Effector memory CD4-positive, alpha-beta T cell (primary cell): ENCODE measurements around the gene RGS7.

Experiments used
- DNase-seq, 3 donors: peaks; one replicate each; pipeline ENCODE4 v3.0.0-alpha.2; 2020
- H3K27ac ChIP-seq: 2 replicates; pipeline ENCODE4 v1.7.0; 2013; ENCODE audit warnings: mild to moderate bottlenecking, low read length, moderate library complexity; ENCODE audit not compliant: insufficient read depth, poor library complexity, severe bottlenecking
- H3K27me3 ChIP-seq: replicated peaks from 2 replicates; pipeline ENCODE4 v1.7.0; 2013; ENCODE audit warnings: mild to moderate bottlenecking, low read length; ENCODE audit not compliant: insufficient read depth, control insufficient read depth, poor library complexity, severe bottlenecking
- H3K36me3 ChIP-seq: 2 replicates; pipeline ENCODE4 v1.7.0; 2013; ENCODE audit warnings: mild to moderate bottlenecking, low read length, moderate library complexity; ENCODE audit not compliant: control insufficient read depth, insufficient read depth
- H3K4me1 ChIP-seq: 2 replicates; pipeline ENCODE4 v1.7.0; 2013; ENCODE audit warnings: low read length, mild to moderate bottlenecking; ENCODE audit not compliant: control insufficient read depth, insufficient read depth, poor library complexity, severe bottlenecking
- H3K4me3 ChIP-seq: 2 replicates; pipeline ENCODE4 v1.7.0; 2013; ENCODE audit warnings: low read length, low read depth, mild to moderate bottlenecking; ENCODE audit not compliant: insufficient read depth, poor library complexity, severe bottlenecking
- H3K9me3 ChIP-seq: 2 replicates; pipeline ENCODE4 v1.7.0; 2013; ENCODE audit warnings: mild to moderate bottlenecking, low read length, moderate library complexity; ENCODE audit not compliant: control insufficient read depth

Gene RGS7

DNA sequence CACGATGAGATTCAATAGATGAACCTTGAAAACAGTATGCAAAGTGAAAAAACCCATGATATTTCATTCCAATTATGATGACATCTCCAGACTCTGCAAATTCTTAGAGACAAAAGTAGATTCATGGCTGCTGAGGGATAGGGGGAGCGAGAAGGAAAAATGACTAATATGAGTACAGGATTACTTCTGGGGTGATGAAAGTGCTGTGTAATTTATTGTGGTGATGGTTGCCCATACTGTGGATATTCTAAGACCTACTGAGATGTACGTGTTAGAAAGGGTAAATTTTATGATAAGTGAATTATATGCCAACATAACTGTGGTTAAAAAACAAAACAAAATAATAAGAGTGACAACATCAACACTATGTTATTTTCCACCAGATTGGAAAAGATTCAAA lies 18.9 kb upstream of the RGS7 start:
- Histone ChIP-seq H3K27ac (no peak overlapping the region), H3K27me3 (no peaks in the 10 kb centered on the region), H3K4me1 (no peaks in the 10 kb centered on the region), H3K9me3 (no peaks in the 10 kb centered on the region), H3K36me3 (no peaks in the 10 kb centered on the region), H3K4me3 (no peak overlapping the region)
- DNase-seq, result no peak

DNA sequence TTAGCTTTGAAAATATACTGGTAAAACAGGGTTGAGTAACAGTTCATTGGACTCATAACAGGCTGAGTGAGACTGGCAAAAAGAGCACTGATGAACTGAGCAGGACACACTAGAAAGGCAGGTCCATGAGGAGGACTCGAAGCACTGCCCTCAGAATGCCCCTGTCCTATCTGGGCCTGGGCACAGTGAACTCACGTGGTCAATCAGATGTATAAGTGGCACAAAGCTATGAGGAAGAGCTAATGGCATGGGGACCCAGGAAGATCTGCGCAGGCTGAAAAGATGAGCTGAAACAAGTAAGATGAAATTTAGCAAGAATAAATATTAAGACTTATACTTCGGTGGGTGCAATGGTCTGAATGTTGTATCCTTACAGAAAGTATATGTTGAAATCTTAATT lies 9.2 kb upstream of the RGS7 start:
- H3K36me3 ChIP-seq, result no peaks in the 10 kb centered on the region
- no peak for DNase-seq
- no peaks in the 10 kb centered on the region for H3K9me3 ChIP-seq
- no peaks in the 10 kb centered on the region for H3K4me1 ChIP-seq
- no peaks in the 10 kb centered on the region for H3K27me3 ChIP-seq
- no peak overlapping the region for H3K4me3 ChIP-seq
- H3K27ac ChIP-seq, result no peak overlapping the region

DNA sequence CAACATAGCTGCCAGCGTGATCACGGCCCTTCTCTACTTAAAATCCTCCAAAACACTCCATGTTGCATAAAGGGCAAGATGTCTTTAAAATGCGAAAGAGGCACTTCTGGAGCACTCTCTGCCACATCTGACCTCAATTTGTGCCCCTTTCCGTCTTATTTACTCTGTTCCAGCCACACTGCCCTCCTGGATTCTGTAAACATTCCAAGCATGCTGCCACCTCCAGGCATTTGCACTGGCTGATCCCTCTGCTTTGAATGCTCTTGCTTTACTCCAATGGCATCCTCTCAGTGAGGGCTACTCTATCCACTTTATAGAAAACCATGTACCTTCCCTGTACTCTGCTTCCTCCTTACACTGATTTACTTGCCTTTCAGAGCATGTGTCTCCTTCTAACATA lies 5.3 kb upstream of the RGS7 start:
- Histone ChIP-seq H3K4me3 (no peak overlapping the region), H3K27ac (no peak overlapping the region), H3K27me3 (peaks cover 7% of the 10 kb centered on the region), H3K9me3 (no peaks in the 10 kb centered on the region), H3K4me1 (no peaks in the 10 kb centered on the region), H3K36me3 (no peaks in the 10 kb centered on the region)
- DNase-seq, result no peak

DNA sequence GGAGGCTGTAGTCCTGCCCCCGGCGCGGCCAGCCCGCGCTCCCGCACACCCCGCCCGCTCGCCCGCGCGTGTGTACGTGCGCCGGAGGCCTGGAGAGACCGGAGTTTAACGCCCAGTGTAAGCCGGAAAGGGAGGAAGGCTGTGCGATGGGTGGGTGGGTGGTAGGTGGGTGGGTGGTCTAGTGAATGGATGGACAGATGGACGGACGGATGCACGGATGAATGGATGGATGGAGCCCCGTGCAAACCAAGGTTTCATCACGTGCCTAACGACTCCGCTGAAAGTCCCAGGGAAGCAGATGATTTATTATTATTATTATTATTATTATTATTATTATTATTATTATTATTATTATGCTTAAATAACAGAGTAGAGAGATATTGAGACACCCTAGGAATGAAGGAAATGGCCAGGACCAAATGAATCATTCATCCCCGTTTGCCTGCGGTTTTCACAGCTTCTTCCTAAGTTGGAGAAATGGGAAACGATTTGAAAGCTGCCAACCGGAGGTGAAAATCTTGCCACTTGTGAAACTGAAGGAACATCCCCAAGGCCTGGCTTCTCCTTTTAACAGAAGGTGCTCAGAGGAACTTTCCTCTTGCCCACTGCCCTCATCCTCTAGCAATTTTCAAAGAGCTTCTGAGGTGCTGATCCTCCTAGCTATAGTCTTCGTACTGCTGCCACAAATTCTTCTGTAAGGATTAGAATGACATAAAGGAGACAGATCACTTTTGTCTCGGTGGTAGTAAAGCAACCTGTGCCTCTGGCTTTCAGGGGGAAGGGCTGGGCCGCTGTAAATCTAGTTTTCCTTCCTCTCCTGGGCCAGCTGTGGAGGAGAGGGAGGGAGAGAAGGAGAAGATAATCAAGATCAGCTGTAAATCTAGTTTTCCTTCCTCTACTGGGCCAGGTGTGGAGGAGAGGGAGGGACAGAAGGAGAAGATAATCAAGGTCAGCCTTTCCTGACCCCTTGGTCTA lies 648 bp upstream of the RGS7 start:
- Histone ChIP-seq H3K9me3 (no peaks in the 10 kb centered on the region), H3K27me3 (peaks cover 7% of the 10 kb centered on the region), H3K27ac (no peak overlapping the region), H3K4me1 (no peaks in the 10 kb centered on the region), H3K4me3 (no peak overlapping the region), H3K36me3 (no peaks in the 10 kb centered on the region)
- no peak for DNase-seq

DNA sequence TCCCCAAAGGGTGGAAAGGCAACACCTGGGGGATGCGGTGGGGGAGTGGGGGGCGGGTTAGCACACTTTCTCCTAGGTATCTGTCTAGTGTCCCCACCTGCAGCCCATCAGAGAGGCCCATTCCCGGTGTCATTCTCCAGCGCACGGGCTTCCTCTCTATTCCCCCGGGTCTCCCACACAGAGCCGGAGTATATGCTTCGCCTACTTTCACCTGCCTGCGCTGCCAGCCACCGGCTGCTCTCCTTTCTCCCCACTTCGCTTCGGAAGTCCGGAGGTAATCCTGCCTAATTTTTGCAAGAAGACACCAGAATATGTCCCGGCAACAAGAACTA lies 852 bp downstream of the RGS7 start:
- H3K4me3 ChIP-seq, result no peak overlapping the region
- H3K36me3 ChIP-seq, result no peaks in the 10 kb centered on the region
- no peak for DNase-seq
- no peak overlapping the region for H3K27ac ChIP-seq
- no peaks in the 10 kb centered on the region for H3K4me1 ChIP-seq
- peaks cover 7% of the 10 kb centered on the region for H3K27me3 ChIP-seq
- H3K9me3 ChIP-seq, result no peaks in the 10 kb centered on the region

DNA sequence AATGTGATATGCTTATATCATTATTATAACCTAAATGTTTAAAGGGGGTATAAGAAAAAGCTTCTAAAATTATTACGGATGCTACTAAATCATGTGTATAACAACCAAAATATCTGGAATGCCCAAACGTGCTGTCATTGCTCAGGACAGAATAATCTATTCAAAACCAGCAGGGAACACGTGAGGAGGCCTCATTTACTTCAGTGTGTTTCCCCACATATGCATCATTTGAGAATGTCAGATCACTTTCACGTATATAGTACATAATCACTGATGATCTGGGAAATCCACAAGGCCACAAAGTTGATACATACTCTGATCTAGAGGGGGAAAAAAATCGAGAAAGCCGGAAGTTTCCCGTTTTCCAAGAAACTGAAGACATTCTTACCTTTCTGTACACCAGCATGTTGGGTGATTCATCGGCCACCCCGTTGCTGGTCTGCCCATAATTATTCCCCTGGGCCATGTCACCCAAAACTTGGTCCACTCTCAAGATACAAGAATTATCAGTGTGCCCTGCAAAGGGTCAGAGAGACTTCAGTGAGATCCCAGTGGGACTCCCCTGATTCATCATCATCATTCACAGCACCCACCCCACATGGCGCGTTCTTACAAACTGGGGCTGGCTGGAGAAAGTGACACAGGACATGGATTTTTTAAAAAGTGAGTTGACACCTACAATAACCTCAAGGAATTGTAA lies 1.5 kb downstream of the RGS7 start:
- Histone ChIP-seq H3K4me1 (no peaks in the 10 kb centered on the region), H3K4me3 (no peak overlapping the region), H3K27me3 (peaks cover 7% of the 10 kb centered on the region), H3K27ac (no peak overlapping the region), H3K9me3 (no peaks in the 10 kb centered on the region), H3K36me3 (no peaks in the 10 kb centered on the region)
- no peak for DNase-seq

DNA sequence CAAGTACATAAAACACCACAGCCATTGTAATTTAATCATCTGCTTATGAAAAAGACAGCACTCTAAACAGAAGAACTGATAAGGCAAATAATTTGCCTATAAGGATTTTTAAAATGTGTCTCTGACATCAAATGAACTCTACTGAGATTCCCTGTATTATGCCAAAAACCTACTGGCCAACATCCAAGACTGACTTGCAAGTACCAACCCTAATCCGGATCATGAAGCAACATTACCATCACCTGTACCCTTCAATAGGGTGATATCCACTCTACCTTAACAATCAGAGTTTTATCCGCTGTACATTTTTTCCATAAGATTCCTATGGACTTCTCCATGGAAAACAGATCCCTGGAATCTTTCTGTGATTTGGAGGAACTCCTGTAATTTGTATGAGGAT lies 4.6 kb downstream of the RGS7 start:
- H3K9me3 ChIP-seq, result no peaks in the 10 kb centered on the region
- no peaks in the 10 kb centered on the region for H3K36me3 ChIP-seq
- no peak overlapping the region for H3K4me3 ChIP-seq
- no peak overlapping the region for H3K27ac ChIP-seq
- DNase-seq, result no peak
- no peaks in the 10 kb centered on the region for H3K4me1 ChIP-seq
- H3K27me3 ChIP-seq, result no peaks in the 10 kb centered on the region

DNA sequence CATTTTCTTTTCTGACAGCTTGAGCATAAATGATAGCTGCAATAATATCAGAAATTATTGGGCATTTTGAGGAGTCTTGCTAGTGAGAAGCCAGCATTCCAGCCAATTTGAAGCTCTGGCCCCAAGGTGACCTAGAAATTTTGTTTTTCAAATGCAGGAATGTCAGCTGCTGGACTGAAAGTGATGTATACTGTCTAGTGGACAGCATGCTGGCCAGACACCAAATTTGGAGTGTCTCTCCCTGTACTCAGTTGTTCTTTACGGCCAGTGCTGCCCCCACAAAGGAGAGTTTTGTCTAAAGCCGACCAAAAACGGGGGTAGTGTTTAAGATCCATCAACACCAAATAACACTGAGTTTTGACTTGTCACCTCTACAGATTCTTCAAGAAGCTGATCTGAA lies 5.2 kb downstream of the RGS7 start:
- no peaks in the 10 kb centered on the region for H3K4me1 ChIP-seq
- DNase-seq, result no peak
- no peaks in the 10 kb centered on the region for H3K9me3 ChIP-seq
- no peak overlapping the region for H3K4me3 ChIP-seq
- H3K27me3 ChIP-seq, result no peaks in the 10 kb centered on the region
- H3K27ac ChIP-seq, result no peak overlapping the region
- no peaks in the 10 kb centered on the region for H3K36me3 ChIP-seq

DNA sequence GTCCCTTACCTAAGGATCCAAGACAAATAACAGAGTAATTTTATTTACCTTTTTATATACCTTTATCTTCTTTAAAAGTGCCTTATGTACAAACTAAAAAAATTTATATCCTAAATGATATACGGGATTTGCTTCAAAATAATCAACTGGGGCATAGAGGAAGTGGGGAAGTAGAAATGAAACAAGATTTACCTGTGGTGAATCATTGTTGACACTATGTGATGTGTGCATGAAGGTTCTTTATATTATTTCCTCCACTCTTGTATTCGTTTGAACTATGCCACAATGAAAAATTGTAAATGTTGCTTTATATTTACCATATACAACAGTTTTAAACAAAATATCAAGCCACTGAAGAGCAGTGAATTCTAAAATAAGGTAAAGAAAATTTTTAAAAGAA lies 13.0 kb downstream of the RGS7 start:
- no peak for DNase-seq
- H3K36me3 ChIP-seq, result no peaks in the 10 kb centered on the region
- H3K9me3 ChIP-seq, result no peaks in the 10 kb centered on the region
- no peak overlapping the region for H3K27ac ChIP-seq
- H3K4me3 ChIP-seq, result no peak overlapping the region
- no peaks in the 10 kb centered on the region for H3K4me1 ChIP-seq
- no peaks in the 10 kb centered on the region for H3K27me3 ChIP-seq

DNA sequence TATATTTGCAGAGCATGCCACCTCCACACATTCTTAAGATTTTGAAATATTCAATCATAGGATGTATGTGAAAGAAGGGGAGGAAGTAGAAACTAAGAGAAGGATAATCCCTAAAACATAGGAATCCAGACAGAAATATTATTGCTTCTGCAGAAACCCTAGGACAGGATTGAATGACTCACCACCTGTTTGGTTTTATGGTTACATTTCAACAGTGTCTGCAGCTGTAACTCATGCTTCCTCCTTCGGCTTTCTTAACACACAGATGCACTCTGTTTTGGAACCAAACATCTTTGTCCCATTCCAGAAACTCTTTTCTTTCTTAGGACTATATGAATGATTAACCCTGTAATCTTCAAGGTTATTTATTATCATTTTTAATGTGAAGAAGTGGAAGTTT lies 20.7 kb downstream of the RGS7 start:
- DNase-seq, result no peak
- no peaks in the 10 kb centered on the region for H3K36me3 ChIP-seq
- no peak overlapping the region for H3K4me3 ChIP-seq
- H3K4me1 ChIP-seq, result no peaks in the 10 kb centered on the region
- H3K27me3 ChIP-seq, result no peaks in the 10 kb centered on the region
- no peak overlapping the region for H3K27ac ChIP-seq
- no peaks in the 10 kb centered on the region for H3K9me3 ChIP-seq
